ENCODE measurements around the gene EXOSC9. TPM values are rescaled to one million over a fixed set of nuclear protein-coding genes. Genes with fewer than 3 reads are reported as not detected.

The EXOSC9 gene
- total and polyA plus RNA-seq, 2 of the 8 experiments (the other 6 are each of a cell fraction or from before 2014, with no cell fraction given) = 33.2 to 54.9 TPM

DNA sequence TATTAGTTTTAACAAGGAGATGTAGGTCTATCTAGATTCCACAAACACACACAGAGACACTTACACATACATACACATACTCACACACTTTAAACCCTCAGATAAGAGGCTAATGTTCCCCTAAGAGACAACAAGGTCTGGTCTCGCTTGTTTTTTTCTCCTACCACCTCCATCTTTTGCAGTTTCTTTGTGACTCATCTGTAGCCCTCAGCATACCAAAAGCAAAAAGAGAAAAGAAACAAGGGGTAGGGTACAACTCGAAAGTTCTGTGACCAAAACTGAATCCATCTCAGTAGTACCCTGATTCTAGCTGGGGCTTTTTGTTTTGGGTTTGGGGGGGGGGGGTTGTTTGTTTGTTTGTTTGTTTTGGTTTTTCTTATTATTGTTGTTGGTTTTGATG lies 12.2 kb upstream of the EXOSC9 start (continued):
- TF ChIP-seq, protein P1, sequence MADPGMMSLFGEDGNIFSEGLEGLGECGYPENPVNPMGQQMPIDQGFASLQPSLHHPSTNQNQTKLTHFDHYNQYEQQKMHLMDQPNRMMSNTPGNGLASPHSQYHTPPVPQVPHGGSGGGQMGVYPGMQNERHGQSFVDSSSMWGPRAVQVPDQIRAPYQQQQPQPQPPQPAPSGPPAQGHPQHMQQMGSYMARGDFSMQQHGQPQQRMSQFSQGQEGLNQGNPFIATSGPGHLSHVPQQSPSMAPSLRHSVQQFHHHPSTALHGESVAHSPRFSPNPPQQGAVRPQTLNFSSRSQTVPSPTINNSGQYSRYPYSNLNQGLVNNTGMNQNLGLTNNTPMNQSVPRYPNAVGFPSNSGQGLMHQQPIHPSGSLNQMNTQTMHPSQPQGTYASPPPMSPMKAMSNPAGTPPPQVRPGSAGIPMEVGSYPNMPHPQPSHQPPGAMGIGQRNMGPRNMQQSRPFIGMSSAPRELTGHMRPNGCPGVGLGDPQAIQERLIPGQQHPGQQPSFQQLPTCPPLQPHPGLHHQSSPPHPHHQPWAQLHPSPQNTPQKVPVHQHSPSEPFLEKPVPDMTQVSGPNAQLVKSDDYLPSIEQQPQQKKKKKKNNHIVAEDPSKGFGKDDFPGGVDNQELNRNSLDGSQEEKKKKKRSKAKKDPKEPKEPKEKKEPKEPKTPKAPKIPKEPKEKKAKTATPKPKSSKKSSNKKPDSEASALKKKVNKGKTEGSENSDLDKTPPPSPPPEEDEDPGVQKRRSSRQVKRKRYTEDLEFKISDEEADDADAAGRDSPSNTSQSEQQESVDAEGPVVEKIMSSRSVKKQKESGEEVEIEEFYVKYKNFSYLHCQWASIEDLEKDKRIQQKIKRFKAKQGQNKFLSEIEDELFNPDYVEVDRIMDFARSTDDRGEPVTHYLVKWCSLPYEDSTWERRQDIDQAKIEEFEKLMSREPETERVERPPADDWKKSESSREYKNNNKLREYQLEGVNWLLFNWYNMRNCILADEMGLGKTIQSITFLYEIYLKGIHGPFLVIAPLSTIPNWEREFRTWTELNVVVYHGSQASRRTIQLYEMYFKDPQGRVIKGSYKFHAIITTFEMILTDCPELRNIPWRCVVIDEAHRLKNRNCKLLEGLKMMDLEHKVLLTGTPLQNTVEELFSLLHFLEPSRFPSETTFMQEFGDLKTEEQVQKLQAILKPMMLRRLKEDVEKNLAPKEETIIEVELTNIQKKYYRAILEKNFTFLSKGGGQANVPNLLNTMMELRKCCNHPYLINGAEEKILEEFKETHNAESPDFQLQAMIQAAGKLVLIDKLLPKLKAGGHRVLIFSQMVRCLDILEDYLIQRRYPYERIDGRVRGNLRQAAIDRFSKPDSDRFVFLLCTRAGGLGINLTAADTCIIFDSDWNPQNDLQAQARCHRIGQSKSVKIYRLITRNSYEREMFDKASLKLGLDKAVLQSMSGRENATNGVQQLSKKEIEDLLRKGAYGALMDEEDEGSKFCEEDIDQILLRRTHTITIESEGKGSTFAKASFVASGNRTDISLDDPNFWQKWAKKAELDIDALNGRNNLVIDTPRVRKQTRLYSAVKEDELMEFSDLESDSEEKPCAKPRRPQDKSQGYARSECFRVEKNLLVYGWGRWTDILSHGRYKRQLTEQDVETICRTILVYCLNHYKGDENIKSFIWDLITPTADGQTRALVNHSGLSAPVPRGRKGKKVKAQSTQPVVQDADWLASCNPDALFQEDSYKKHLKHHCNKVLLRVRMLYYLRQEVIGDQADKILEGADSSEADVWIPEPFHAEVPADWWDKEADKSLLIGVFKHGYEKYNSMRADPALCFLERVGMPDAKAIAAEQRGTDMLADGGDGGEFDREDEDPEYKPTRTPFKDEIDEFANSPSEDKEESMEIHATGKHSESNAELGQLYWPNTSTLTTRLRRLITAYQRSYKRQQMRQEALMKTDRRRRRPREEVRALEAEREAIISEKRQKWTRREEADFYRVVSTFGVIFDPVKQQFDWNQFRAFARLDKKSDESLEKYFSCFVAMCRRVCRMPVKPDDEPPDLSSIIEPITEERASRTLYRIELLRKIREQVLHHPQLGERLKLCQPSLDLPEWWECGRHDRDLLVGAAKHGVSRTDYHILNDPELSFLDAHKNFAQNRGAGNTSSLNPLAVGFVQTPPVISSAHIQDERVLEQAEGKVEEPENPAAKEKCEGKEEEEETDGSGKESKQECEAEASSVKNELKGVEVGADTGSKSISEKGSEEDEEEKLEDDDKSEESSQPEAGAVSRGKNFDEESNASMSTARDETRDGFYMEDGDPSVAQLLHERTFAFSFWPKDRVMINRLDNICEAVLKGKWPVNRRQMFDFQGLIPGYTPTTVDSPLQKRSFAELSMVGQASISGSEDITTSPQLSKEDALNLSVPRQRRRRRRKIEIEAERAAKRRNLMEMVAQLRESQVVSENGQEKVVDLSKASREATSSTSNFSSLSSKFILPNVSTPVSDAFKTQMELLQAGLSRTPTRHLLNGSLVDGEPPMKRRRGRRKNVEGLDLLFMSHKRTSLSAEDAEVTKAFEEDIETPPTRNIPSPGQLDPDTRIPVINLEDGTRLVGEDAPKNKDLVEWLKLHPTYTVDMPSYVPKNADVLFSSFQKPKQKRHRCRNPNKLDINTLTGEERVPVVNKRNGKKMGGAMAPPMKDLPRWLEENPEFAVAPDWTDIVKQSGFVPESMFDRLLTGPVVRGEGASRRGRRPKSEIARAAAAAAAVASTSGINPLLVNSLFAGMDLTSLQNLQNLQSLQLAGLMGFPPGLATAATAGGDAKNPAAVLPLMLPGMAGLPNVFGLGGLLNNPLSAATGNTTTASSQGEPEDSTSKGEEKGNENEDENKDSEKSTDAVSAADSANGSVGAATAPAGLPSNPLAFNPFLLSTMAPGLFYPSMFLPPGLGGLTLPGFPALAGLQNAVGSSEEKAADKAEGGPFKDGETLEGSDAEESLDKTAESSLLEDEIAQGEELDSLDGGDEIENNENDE (IDR thresholded peaks at IDR 0.05; ENCODE audit: insufficient replicate concordance, low read length) = no peak
- TF ChIP-seq, protein P2, sequence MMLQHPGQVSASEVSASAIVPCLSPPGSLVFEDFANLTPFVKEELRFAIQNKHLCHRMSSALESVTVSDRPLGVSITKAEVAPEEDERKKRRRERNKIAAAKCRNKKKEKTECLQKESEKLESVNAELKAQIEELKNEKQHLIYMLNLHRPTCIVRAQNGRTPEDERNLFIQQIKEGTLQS (IDR thresholded peaks at IDR 0.05; ENCODE audit: insufficient read depth, low read depth, low read length) = no peak
- TF ChIP-seq POU5F1 (IDR thresholded peaks at IDR 0.05; ENCODE audit: low read depth, low read length) (no peak), EP300 (IDR thresholded peaks at IDR 0.05; ENCODE audit: borderline replicate concordance in 1 of 2, low read depth in 2 of 2, low read length in 2 of 2) (no peak), CREB1 (IDR thresholded peaks at IDR 0.05) (no peak), BRCA1 (IDR thresholded peaks at IDR 0.05; ENCODE audit: low read depth, low read length) (no peak), ZNF274 (IDR thresholded peaks at IDR 0.05; ENCODE audit: borderline replicate concordance, extremely low read depth, low read length) (no peak), EGR1 (IDR thresholded peaks at IDR 0.05; ENCODE audit: borderline replicate concordance, low read depth, low read length) (no peak)
- TF ChIP-seq, protein P3, sequence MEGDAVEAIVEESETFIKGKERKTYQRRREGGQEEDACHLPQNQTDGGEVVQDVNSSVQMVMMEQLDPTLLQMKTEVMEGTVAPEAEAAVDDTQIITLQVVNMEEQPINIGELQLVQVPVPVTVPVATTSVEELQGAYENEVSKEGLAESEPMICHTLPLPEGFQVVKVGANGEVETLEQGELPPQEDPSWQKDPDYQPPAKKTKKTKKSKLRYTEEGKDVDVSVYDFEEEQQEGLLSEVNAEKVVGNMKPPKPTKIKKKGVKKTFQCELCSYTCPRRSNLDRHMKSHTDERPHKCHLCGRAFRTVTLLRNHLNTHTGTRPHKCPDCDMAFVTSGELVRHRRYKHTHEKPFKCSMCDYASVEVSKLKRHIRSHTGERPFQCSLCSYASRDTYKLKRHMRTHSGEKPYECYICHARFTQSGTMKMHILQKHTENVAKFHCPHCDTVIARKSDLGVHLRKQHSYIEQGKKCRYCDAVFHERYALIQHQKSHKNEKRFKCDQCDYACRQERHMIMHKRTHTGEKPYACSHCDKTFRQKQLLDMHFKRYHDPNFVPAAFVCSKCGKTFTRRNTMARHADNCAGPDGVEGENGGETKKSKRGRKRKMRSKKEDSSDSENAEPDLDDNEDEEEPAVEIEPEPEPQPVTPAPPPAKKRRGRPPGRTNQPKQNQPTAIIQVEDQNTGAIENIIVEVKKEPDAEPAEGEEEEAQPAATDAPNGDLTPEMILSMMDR (IDR thresholded peaks at IDR 0.05; ENCODE audit: control extremely low read depth in 1 of 3, insufficient read depth in 1 of 3, low read depth in 1 of 3, low read length in 3 of 3) = no peak

Data from H1 (cell line).